IMR-90 (cell line): ENCODE data around the gene ACOX2. TPM values are rescaled to one million over a fixed set of nuclear protein-coding genes. Genes with fewer than 3 reads are reported as not detected.

Experiments used
- ATAC-seq: fragments of 200-7000 bp; cut with Tn5 transposase; 2 replicates; pipeline ENCODE4 v1.9.1; 2020; ENCODE audit warnings: low read depth, mild to moderate bottlenecking, moderate library complexity
- BruUV-seq: library from RNA; stranded (reverse); fragments of 400-500 nt; replicated peaks from 2 replicates; lab custom pipeline; 2021; lab: Mats Ljungman, UMichigan
- CTCF ChIA-PET: fragments of 300-600 bp; formaldehyde crosslinking; extraction: SDS; loops from one replicate; lab custom pipeline; 2021; ENCODE audit warnings: antibody characterized with exemption; lab: Yijun Ruan, JAX
- POLR2A ChIA-PET: fragments of 300-600 bp; sonication (Branson Sonifier 250); formaldehyde crosslinking; loops from one replicate; lab custom pipeline; 2022; ENCODE audit warnings: antibody characterized with exemption; ENCODE audit not compliant: unreplicated experiment; lab: Charles Lee
- DNase-seq: peaks from one replicate; pipeline ENCODE4 v3.0.0; 2013
- H2AFZ ChIP-seq: replicated peaks from 2 replicates; pipeline ENCODE3; 2013; ENCODE audit warnings: low read length, mild to moderate bottlenecking; ENCODE audit not compliant: poor library complexity
- H2AK5ac ChIP-seq: 2 replicates; pipeline ENCODE4 v1.6.1; 2013; ENCODE audit warnings: low read depth, low read length, inconsistent platforms
- H2AK9ac ChIP-seq: replicated peaks from 2 replicates; pipeline ENCODE3; 2013; ENCODE audit warnings: mild to moderate bottlenecking, low read depth, low read length, moderate library complexity; ENCODE audit not compliant: poor library complexity
- H2BK120ac ChIP-seq: 2 replicates; pipeline ENCODE4 v1.6.1; 2013; ENCODE audit warnings: low read depth, low read length, inconsistent platforms
- H2BK15ac ChIP-seq: 3 replicates; pipeline ENCODE4 v1.6.1; 2013; ENCODE audit warnings: low read depth, low read length, inconsistent platforms
- H2BK20ac ChIP-seq: 2 replicates; pipeline ENCODE4 v1.6.1; 2013; ENCODE audit warnings: low read depth, mild to moderate bottlenecking, inconsistent platforms, low read length, moderate library complexity
- H2BK5ac ChIP-seq: 2 replicates; pipeline ENCODE4 v1.6.1; 2013; ENCODE audit warnings: mild to moderate bottlenecking, low read depth, low read length, inconsistent platforms; ENCODE audit not compliant: poor library complexity, severe bottlenecking
- H3K14ac ChIP-seq: replicated peaks from 2 replicates; pipeline ENCODE4 v1.6.1; 2013; ENCODE audit warnings: low read depth, low read length, inconsistent platforms
- H3K18ac ChIP-seq: 2 replicates; pipeline ENCODE4 v1.6.1; 2013; ENCODE audit warnings: low read depth, low read length, control low read depth
- H3K23ac ChIP-seq: 2 replicates; pipeline ENCODE4 v1.6.1; 2013; ENCODE audit warnings: low read depth, low read length, inconsistent platforms
- H3K27ac ChIP-seq: 2 replicates; pipeline ENCODE4 v1.5.1; 2013; ENCODE audit warnings: mild to moderate bottlenecking, control low read depth, low read length; ENCODE audit not compliant: insufficient read depth
- H3K27me3 ChIP-seq: 2 replicates; pipeline ENCODE4 v1.6.1; 2013; ENCODE audit warnings: low read length; ENCODE audit not compliant: control insufficient read depth, insufficient read depth
- H3K36me3 ChIP-seq: 2 replicates; pipeline ENCODE4 v1.6.1; 2013; ENCODE audit warnings: low read length, mixed read lengths; ENCODE audit not compliant: control insufficient read depth, insufficient read depth
- H3K4ac ChIP-seq: 2 replicates; pipeline ENCODE4 v1.6.1; 2013; ENCODE audit warnings: low read depth, low read length, inconsistent platforms
- H3K4me1 ChIP-seq: 2 replicates; pipeline ENCODE4 v1.6.1; 2013; ENCODE audit warnings: low read length, mixed read lengths; ENCODE audit not compliant: control insufficient read depth, insufficient read depth
- H3K4me2 ChIP-seq: 2 replicates; pipeline ENCODE4 v1.6.1; 2013; ENCODE audit warnings: low read depth, mild to moderate bottlenecking, control low read depth, low read length, moderate library complexity
- H3K4me3 ChIP-seq: 2 replicates; pipeline ENCODE4 v1.5.1; 2013; ENCODE audit warnings: low read depth, mild to moderate bottlenecking, control low read depth, low read length, moderate library complexity; ENCODE audit not compliant: insufficient read depth
- H3K56ac ChIP-seq: 2 replicates; pipeline ENCODE4 v1.6.1; 2013; ENCODE audit warnings: low read length, inconsistent platforms; ENCODE audit not compliant: insufficient read depth; ENCODE audit errors: extremely low read depth
- H3K79me1 ChIP-seq, 2 experiments: 2 replicates each; pipeline ENCODE4 v1.6.1; 2013; ENCODE audit warnings: low read length in 2 of 2, inconsistent platforms in 1 of 2, low read depth in 1 of 2
- H3K9ac ChIP-seq: 2 replicates; pipeline ENCODE4 v1.6.1; 2013; ENCODE audit warnings: low read depth, low read length, control low read depth
- H3K9me1 ChIP-seq: 2 replicates; pipeline ENCODE4 v1.6.1; 2013; ENCODE audit warnings: low read length, inconsistent platforms; ENCODE audit not compliant: insufficient read depth
- H3K9me3 ChIP-seq: 2 replicates; pipeline ENCODE4 v1.6.1; 2013; ENCODE audit warnings: low read length; ENCODE audit not compliant: control insufficient read depth, insufficient read depth
- H4K20me1 ChIP-seq: 2 replicates; pipeline ENCODE4 v1.6.1; 2013; ENCODE audit warnings: low read length, inconsistent platforms; ENCODE audit not compliant: insufficient read depth
- H4K5ac ChIP-seq: 2 replicates; pipeline ENCODE4 v1.6.1; 2013; ENCODE audit warnings: mild to moderate bottlenecking, low read depth, low read length, control low read depth
- H4K8ac ChIP-seq, 2 experiments: 2 replicates each; pipeline ENCODE4 v1.6.1; 2013; ENCODE audit warnings: low read depth in 2 of 2, low read length in 2 of 2, control low read depth in 1 of 2, inconsistent platforms in 1 of 2
- H4K91ac ChIP-seq: 2 replicates; pipeline ENCODE4 v1.6.1; 2013; ENCODE audit warnings: low read depth, low read length, inconsistent platforms; ENCODE audit not compliant: insufficient read depth
- BHLHE40 ChIP-seq: fragments of 150-350 bp; IDR thresholded peaks from 2 replicates; pipeline ENCODE4 v1.6.1; 2016; ENCODE audit warnings: mild to moderate bottlenecking, low read depth, low read length
- CEBPB ChIP-seq: IDR thresholded peaks from 2 replicates; pipeline ENCODE4 v1.6.1; 2012; ENCODE audit warnings: low read depth, low read length, improper control_type of control experiment
- CHD1 ChIP-seq: IDR thresholded peaks from 2 replicates; pipeline ENCODE4 v1.6.1; 2012; ENCODE audit warnings: low read depth, low read length, improper control_type of control experiment
- CTCF ChIP-seq: conservative IDR thresholded peaks from 2 replicates; pipeline ENCODE4 v1.5.1; 2012; ENCODE audit warnings: mild to moderate bottlenecking, low read depth, low read length, improper control_type of control experiment
- MAFK ChIP-seq: IDR thresholded peaks from 2 replicates; pipeline ENCODE4 v1.6.1; 2012; ENCODE audit warnings: low read depth, low read length, improper control_type of control experiment
- MAZ ChIP-seq: IDR thresholded peaks from 2 replicates; pipeline ENCODE4 v1.6.1; 2012; ENCODE audit warnings: low read depth, mild to moderate bottlenecking, low read length, improper control_type of control experiment, moderate library complexity, borderline replicate concordance
- MXI1 ChIP-seq: IDR thresholded peaks from 2 replicates; pipeline ENCODE4 v1.6.1; 2012; ENCODE audit warnings: low read depth, mild to moderate bottlenecking, low read length, moderate library complexity, borderline replicate concordance
- NFE2L2 ChIP-seq: fragments of 150-350 bp; IDR thresholded peaks from 2 replicates; pipeline ENCODE4 v1.6.1; 2016; ENCODE audit warnings: low read depth, mild to moderate bottlenecking, low read length
- RAD21 ChIP-seq: IDR thresholded peaks from 2 replicates; pipeline ENCODE4 v1.6.1; 2012; ENCODE audit warnings: low read length, improper control_type of control experiment
- RCOR1 ChIP-seq: IDR thresholded peaks from 2 replicates; pipeline ENCODE4 v1.6.1; 2012; ENCODE audit warnings: mild to moderate bottlenecking, low read length, improper control_type of control experiment; ENCODE audit not compliant: insufficient replicate concordance
- RFX5 ChIP-seq: IDR thresholded peaks from 2 replicates; pipeline ENCODE4 v1.8.0; 2012; ENCODE audit warnings: low read depth, mild to moderate bottlenecking, low read length, moderate library complexity
- SMC3 ChIP-seq: fragments of 150-350 bp; IDR thresholded peaks from 2 replicates; pipeline ENCODE4 v1.6.1; 2016; ENCODE audit warnings: low read depth, mild to moderate bottlenecking, antibody characterized with exemption, low read length, moderate library complexity
- USF2 ChIP-seq: fragments of 150-350 bp; IDR thresholded peaks from 2 replicates; pipeline ENCODE4 v1.6.1; 2017; ENCODE audit warnings: mild to moderate bottlenecking, antibody characterized with exemption, low read length, low read depth
- WGBS, 2 experiments: methylation state at CpG; one replicate each; pipeline versions ENCODE4 v1.1.5 to v1.1.7; 2013; ENCODE audit warnings: missing lambda C conversion rate in 2 of 2; ENCODE audit not compliant: insufficient read length in 1 of 2; ENCODE audit errors: extremely low coverage in 2 of 2; 5-methylcytosine and 5-hydroxymethylcytosine counted together
- dilution Hi-C: fragments of 300-500 bp; cut with HindIII; formaldehyde crosslinking; loops from one replicate; pipeline ENCODE4 v1.14.3; 2018; ENCODE audit warnings: low sequenced_read_pairs; ENCODE audit not compliant: unreplicated experiment
- in situ Hi-C: fragments of 300-500 bp; cut with MboI; formaldehyde crosslinking; loops from 3 replicates; pipeline ENCODE4 v1.14.3; 2019; ENCODE audit warnings: low sequenced_read_pairs, inconsistent platforms, mixed read lengths
- intact Hi-C: fragments of 100-400 bp; cut with micrococcal nuclease; formaldehyde crosslinking; loops from 2 replicates; pipeline ENCODE4 v1.10.0; 2022
- polyA plus RNA-seq, 3 experiments: library from polyadenylated mRNA; depleted of rRNA; stranded (reverse); fragments of >200 nt; gene quantifications; 2 replicates each; pipeline ENCODE4 v1.2.3, GENCODE V29; 2012; ENCODE audit warnings: low replicate concordance in 1 of 3
- total RNA-seq: library from RNA; depleted of rRNA; stranded (reverse); fragments of >200 nt; gene quantifications from 2 replicates; pipeline ENCODE4 v1.2.3, GENCODE V29; 2012

The ACOX2 gene
- total and polyA plus RNA-seq, 2 of the 4 experiments (the other 2 are of a cell fraction) = 15.6 to 32.9 TPM

GRCh38 chr3:58569287-58570001 lies 32.5 kb upstream of the ACOX2 start:
- Histone ChIP-seq H3K9me3 (peaks cover 5% of the 10 kb centered on the region; the same call in 1 of the 2 replicates), H3K4me3 (no peak overlapping the region), H2BK120ac (peak overlapping the region; percentile 36; the same call in 1 of the 2 replicates), H3K9me1 (peaks cover 5% of the 10 kb centered on the region; the same call in 1 of the 2 replicates), H3K4me2 (no peak overlapping the region), H2AK9ac (no peak overlapping the region), H3K4me1 (peaks cover 2% of the 10 kb centered on the region; the same call in 1 of the 2 replicates), H3K27me3 (no peaks in the 10 kb centered on the region), H3K4ac (peak overlapping the region; percentile 57; the same call in 1 of the 2 replicates), H3K79me1 (no peaks in the 10 kb centered on the region), H2BK20ac (no peak overlapping the region), H2BK15ac (peak overlapping the region; percentile 53; the same call in 1 of the 3 replicates), H2AFZ (no peak overlapping the region), H2AK5ac (no peak overlapping the region; the same call in 1 of the 2 replicates), H4K20me1 (no peaks in the 10 kb centered on the region), H4K5ac (no peak overlapping the region), H3K56ac (no peak overlapping the region), H3K18ac (no peak overlapping the region), H3K27ac (no peak overlapping the region), H3K9ac (no peak overlapping the region), H2BK5ac (no peak overlapping the region), H4K91ac (0 out of 2 replicates have a peak overlapping the region, but pooled peaks have one; percentile 50), H3K36me3 (no peaks in the 10 kb centered on the region), H3K23ac (no peak overlapping the region), H4K8ac (no peak overlapping the region), H3K14ac (no peak overlapping the region)
- BruUV-seq = no TSS peak
- 100% methylated on average over 1 of the region's 12 CpGs; no CpG with 5 or more reads in 1 of the 2 experiments for WGBS, 2 experiments
- ATAC-seq (no peak), DNase-seq (no peak)
- in situ Hi-C loops (loop anchor here (25.0 kb wide), 1 partner anchor 418 kb away; no protein-coding TSS in a partner anchor), dilution Hi-C loops (no loop called here), intact Hi-C loops (loop anchor here (10.0 kb wide), 2 partner anchors 415 to 1065 kb away; no protein-coding TSS in a partner anchor)
- POLR2A ChIA-PET = no interaction called here
- CTCF ChIA-PET = interaction anchor here (1.1 to 8.3 kb wide), 4 partner anchors 9 to 134 kb away, joined by 3 to 69 read pairs (median 4); no protein-coding TSS in a partner anchor
- TF ChIP-seq CTCF = no peak
- no peak for TF ChIP-seq NFE2L2
- TF ChIP-seq CHD1 = no peak
- no peak for TF ChIP-seq BHLHE40
- TF ChIP-seq MAZ = no peak
- TF ChIP-seq MAFK = no peak
- no peak for TF ChIP-seq RAD21
- TF ChIP-seq CEBPB = no peak
- TF ChIP-seq RFX5 = no peak
- no peak for TF ChIP-seq USF2
- TF ChIP-seq RCOR1 = no peak
- no peak for TF ChIP-seq SMC3
- no peak for TF ChIP-seq MXI1
